Activated CD4-positive, alpha-beta T cell treated with anti-CD3 and anti-CD28 coated beads for 1 hour (primary cell): ENCODE measurements around the gene CHGA.
A peak's percentile ranks its signal among the peaks of the same experiment; 100 is the strongest.

Experiments
- DNase-seq: peaks from one replicate; pipeline ENCODE4 v3.0.0-alpha.2; 2020

CHGA gene

DNA sequence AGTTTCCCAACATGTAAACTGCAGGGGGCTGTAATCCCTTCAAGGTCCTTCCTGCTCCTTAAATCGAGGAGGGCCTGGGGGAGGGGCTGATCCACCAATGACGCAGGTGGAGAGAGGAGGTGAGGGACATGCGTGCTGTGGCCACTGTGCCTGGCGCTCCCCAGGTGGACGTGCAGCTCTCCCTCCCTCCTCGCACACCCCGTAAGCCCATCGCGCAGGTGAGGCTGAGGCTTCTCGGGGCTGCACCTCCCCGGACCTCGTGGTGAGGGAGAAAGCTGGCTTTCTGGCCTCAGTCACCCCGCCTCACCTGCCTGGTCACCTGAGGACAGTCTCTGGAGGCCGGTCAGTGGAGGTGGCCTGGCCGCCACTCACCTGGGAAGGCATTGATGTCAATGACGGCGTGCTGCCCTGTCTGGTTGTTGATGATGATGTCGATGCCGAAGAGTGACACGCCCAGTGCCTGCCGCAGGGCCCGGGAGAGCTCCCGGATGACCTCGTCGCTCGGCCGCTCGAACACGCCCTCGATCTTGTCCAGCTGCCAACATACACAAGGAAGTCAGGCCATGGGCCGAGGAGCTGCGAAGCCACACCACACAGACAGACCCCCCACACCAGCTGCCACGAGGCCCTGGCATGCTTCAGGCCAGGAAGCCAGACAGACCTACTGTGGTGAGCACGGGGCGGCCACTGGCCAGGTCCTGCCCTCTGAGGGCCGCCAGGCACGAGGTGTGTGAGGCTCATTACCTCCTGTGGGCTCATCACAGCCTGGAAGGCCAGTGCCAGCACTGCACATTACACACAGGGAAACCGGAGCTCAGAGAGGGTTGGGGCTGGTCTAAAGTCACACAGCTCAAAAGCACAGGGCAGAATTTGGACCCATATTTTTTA is 23.3 kb downstream of the CHGA start:
- DNase-seq = no peak

DNA sequence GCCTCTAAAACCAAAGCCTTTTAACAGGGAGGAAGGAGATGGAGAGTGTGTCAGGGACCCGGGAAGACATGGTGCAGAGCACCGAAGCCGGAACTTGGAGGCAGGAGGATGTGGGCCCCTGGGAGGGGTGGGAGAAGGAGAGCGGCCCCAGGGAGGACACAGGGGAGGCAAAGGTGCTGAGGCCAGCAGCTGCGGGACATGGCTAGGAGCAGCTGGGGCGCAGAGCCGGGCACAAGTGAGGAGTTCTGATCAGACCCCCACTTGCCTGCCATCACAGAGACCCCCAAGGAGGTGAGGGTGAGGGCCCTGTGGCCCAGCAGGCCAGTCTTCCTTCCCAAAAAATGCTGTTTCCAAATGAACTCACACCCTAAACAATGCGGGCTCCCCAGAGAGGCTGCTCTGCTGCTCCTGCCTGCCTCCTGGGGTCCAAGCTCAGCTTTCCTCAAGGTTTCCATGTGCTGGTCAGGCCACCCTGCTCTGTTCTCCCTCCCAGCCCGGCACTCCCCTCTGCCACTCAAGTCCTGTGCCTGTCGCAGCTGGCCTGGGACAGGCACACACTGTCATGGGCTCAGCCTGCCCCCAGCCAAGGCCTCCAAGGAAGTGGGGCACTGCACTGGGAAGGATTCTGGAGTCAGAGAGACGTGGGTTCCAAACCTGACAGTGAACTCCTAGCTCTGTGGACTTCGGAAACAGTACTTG is 24.0 kb downstream of the CHGA start:
- DNase-seq = no peak

DNA sequence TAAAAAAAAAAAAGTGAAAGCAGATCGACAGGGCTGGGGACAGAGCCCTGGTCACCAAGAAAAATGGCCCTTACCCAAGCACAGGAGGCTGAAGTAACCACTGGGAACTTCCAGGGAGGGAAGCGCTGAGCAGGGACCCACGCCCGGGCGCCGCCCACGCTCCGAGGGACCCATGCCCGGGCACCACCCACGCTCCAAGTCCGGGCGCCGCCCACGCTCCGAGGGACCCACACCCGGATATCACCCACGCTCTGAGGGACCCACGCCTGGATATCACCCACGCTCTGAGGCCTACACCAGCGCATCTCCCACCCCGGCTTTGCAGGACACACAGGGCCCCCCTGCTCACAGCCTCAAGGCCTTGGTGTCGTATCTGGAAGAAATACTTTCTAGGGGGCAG is 25.7 kb downstream of the CHGA start:
- no peak for DNase-seq

DNA sequence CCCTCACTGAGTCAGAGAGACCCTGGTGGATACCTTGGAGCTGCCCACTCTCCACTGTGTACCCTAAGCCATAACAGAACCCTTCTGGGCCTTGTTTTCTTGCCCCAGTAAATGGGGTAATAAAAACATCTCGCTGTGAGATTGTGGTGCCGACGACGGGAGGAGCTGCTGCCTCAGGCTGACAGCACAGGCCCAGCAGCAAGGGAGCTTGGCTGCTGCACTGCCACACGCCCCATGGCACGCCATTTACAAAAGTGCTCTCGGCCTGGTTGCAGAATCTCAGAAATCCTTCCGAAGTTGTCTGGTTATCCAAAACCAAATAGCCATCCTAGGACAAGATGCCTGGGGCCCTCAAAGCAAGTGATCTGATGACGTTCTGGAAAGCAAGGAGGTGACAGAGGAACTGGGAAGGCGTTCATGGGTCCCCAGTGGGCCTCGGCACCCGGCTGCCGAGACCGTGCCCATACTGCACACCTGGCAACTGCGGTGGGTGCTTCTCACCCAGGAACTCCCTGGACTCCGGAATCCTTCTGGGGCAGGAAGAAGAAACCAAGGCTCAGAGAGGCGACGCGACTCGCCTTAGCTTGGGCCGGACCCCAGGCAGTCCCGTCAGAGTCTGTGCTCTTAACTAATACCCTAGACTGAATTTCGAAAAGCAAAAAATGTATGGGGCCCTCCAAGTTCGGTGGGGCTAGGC is 26.7 kb downstream of the CHGA start:
- DNase-seq = no peak

DNA sequence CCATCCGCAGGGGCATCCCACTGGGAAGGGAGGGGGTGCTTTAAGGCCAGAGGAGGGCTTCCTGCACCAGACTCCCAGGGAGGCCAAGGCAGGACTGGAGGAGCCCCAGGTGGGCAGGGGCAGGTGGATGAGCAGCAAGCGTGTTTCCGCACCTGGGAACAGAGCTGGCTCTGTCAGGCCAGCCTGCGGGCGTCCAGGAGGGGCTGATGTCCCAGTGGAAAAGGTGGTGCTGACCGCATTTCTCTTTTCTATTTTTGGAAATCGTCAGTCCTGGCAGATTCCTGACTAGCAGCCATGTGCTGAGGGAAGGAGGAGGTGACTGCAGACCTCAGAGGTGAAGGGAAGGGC is 27.2 kb downstream of the CHGA start:
- DNase-seq = no peak

DNA sequence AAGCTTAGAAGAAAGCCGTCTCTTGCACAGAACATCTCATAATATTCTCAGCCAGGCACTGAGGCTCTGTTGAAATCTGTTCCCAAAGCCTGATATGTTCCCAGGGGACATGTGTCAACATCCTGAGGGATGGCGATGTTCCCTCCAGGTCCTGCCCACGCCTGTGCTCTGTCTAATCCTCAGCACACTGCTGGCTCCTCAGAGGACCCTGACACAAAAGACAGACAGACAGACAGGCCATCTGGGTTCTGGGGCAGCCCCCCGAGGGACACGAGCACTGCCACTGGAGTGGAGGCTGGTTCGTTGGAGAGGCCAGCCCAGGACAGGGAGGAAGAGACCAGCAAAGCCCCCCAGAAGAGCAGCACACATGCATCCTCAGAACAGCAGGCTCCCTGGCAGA is 27.8 kb downstream of the CHGA start:
- DNase-seq = no peak

DNA sequence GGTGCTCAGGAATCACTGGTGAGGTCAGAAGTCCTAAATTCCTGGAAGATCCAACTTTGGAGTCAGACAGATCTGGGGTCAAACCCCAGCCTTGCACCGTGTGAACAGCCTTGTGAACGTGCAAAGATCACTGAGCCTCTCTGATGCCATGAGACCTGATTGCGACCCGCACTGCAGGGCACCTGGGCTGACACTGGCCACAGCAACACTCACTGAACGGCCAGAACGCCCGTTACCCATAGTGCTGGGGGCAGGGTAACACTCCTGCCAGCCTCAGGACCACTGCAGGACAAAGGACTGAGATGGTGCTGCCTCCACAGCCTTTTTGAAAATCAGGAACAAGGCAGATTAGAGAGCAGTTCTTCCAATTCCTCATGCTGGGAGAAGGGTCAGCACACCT is 28.3 kb downstream of the CHGA start:
- no peak for DNase-seq

DNA sequence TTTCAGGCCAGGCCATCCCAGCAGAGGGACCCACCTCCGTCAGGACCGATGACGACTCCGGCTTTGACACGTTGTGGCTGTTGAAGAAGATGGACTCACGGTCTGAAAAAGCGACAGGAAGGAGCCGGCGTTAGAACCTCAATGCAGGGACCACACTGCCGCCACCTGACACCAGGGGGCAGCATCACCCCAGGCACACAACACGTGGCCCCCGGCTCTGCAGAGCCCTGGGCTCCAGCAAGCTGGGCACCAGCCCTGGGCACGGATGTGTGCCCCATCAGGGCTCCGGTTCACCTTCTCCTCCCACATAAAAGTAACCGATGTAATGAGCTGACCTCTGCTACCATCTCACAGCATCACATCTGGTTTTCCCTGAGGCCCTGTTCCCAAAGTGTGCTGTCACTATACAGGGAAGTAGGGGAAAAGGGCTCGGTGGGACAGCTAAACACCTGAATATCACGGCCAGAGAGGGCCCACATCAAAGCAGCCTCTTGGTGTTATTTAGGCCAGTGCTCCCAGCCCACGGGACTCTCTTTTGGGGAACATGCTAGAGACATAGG is 29.0 kb downstream of the CHGA start:
- DNase-seq = peak; percentile 65

DNA sequence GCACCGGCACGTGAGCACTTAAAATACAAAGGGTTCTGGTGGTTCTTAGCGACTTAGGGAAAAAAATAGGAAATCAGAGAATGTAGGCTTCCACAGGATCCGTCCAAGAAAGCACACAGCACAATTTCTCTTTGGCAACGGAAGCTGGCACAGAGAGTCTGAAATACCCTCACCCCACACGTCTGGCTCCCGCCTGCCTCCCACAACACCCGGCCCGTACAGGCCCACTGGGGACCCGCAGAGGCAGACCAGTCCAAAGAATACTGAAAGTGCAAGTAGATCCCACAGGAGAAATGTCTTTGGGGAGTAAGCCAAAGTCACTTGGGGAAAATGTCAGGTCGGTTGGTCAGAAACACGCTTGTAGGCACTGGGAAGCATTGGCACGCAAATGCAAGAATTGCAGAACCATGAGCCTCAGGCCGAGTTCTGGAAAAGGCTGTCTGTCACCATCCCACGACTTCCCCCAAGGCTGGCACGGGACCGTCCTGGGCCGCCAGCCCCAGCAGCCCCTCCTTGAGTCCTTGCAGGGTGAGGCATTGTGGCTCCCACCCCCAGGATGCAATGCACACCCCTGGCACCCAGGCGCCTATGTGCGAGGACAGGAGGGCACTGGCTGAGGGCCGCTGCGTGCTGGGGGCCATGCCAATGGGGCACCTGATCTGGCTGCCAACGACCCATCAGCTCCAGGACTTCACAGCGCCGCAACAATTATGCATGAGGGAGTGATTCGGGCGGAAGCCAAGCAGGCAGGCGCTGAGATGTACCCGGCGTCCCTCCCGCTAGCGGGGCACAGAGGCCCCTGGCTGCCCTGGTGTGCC is 29.7 kb downstream of the CHGA start:
- no peak for DNase-seq

DNA sequence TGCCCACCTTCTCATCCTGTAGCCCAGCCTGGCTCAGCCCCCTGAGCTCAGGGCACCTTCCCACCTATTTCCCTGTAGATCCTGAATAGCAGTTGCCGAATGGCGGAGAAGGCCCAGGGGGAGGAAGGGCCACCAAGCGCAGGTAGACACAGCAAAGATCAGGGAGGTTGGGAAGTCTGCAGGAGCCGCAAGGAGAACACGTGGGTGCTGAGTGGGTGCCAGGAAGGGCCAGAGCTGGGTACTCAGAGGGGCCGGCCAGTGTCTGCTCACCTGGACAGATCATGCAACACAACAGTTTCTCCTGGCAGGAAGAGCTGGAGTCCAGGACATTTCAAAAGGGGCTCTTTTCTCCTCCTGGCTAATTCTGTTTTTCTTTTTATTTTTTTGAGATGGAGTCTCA is 30.6 kb downstream of the CHGA start:
- DNase-seq = no peak

DNA sequence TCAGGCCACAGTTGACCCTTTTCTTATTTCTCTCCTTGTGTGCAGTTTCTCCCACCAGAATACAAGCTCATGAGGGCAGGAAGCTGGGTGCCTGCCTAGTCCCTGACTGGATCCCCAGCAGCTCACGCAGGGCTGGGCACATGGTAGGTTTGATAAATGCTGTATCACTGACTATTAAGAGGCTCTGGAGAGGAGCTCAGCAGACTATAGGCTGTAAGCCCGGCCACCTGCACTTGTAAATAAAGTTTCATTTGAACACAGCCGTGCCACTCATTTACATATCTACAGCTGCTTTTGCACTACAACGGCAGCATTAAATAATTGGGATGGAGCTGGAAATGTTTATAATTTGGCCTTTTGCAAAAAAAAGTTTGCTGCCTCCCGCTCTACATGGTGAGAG is 32.0 kb downstream of the CHGA start:
- no peak for DNase-seq

DNA sequence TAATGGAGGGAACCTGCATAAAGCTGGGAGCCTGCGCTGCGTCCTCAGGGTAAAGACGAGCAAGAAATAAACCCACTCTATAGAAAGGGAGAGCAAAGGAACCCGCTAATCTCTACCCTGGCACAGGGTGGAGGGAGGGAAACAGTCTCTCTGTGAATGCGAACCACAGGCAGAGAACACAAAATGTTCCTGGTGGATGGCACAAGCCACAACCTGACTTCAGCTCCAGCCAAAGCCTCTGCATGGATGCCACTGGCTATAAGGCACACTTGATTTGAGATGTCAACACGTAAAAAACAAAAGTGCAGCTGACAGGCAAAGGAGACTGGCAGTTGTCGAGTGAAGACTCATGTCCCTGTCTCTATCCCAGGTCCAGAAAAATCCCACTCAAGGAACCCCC is 32.4 kb downstream of the CHGA start:
- DNase-seq = no peak

DNA sequence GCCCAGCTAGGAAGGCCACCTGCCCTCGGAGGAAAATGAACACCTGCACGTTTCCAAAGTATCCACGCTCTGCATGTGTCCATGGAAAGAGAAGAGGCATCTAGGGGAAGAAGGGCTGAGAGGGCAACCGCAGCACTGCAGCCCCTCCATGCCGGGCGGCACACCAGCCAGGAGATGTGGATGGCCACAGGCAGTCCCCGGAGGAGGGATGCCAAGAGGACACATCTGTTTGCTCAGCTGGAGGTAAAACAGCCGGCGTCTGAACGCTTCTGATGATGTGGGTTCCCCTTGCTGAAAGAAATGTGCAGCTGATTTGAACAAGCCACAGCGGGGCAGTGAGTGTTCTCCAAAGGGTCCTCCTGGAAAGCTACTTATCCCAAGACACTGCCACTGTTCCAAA is 34.0 kb downstream of the CHGA start:
- DNase-seq = no peak

DNA sequence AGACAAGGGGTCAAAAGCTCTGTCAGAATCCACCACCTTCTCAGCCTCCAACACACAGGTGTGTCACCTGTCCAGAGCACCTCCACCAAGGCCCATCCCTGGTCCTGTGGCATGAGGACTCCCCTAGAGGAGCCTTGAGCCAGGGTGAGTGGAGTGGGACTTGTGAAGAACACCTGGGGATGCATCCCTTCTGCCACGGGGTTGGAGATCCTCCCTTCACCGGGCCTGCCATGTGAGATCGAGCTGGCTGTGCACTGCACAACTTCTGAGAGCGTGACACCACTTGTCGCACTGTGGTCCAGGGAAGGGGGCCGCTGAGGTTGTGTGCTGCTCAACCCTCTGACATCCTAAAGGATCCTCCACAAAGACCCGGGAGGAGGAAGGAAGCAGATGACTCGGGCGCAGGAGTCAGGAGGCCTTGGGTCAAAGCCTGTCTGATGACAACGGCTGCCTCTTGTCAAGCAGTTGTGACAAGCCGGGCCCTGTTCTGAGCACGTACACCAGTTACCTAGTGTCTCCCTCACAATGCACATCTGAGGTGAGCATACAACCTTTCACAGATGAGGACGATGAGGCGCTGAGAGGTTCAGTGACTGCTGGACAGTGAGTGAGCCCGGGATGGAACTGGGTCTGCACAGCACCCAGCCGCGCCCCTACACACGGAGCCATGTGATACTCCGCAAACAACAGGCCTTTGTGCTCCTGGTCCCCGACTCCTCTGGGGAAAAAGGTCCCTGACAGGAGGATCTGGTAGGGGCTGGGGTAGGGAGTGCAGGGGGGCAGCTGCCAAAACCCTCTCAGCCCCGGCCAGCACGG is 35.6 kb downstream of the CHGA start:
- DNase-seq = no peak

DNA sequence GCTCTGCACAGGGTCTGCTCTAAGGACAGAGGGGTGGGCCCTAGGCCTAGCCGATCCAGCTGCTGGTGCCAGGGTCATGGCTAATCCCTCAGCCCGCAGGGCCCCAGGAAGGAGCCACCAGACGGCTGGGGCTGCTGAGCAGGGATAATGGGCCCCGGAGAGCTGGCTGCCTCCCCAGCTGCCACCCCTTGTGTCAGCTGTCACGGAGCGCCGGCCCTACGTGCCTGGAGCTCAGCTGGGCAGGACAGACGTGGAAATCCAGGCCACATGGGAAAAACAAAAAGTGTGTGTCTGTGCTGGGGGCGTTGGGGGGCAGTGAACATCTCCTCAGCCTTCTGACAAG is 36.2 kb downstream of the CHGA start:
- no peak for DNase-seq

DNA sequence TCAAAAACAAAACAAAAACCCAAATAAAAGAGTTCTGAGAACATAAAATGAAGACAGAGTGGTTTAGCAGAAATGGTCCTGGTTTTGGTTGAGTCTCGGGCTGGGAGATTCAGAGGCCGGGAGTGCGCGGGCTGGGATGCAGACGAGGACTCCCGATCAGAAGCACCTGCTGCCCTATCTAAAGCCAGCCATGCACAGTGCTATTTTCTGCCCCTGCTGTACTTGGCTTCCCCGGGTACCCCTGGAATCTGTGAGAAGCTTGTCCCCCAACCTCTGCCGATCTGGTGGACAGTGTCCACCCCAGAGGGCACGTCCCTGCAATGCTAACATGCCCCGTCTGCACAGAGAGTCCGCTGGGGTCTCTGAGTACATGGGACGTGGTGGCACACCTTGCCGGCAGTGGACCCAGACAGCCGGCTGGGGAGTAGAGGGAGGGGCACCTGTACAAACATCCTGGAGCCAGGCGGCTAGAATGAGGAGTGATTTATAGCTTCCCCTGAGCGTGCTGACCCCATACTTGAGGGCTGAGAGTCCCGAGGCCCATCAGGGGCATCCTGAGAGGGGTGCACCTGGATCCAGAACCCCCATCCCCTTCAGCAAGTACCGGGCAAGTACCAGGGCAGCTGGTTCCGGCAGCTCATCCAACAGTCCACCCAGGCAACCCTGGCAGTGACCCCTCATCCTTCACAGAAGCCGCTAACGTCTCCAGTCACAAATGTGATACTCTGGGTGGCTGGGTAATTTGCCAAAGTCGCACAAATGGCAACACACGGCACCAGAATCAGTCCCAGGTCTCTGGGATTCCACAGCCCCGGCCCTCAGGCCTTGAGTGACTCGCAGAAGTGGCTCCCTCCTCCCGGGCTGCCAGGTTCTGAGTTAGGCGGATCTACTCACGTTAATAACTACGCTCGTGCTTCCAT is 37.1 kb downstream of the CHGA start:
- DNase-seq = no peak

DNA sequence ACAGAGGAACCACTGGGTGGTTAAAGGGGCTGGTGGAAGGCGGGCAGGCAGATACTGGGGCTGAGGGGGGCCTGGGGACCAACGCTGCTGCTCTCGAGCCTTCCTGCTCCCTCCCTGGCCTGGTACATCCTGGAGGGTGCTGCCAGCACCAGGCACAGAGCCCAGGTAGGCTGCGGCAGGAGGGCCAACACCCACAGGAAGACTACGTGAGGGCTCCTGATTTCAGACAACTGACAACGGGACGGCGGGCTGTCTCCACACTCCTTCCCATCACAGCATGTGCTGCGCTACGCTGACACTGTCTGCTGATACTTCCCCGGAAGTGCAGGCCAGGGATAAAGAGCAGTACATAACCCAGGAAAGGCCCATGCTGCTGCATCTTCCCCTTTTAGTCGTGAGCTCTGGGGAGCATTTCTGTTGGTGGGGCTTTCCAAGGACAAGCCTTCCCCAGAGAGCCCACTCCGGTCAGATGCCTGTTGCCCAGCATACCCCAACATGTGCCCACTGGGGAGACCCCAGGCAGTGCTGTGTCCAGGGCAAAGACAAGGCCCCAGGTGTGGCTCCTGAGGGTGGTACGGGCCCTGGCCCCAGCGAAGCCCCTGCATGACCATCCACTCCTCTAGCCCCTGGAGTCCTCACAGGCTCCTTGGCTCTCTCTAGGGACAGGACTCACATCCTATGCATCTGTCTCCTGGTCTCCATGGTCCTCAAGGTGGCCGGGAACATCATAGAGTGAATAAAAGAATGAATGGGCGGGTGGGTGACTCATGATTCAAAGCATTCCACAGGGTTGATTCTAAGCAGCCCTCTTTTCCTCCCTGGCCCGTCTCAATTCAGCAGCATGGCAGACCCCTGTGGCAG is 38.0 kb downstream of the CHGA start:
- no peak for DNase-seq

DNA sequence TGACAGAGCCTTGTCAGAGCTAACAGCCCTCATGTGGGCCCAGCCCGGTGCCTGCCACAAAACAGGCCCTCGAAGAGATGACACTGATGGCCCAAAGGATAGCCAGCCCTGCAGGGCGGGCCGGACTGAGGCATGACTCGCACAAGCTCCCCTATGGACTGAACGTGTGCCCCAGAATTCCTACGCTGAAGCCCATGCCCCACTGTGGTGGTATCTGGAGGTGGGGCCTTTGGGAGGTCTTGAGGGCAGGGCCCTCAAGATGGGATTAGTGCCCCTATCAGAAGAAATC is 38.6 kb downstream of the CHGA start:
- no peak for DNase-seq

DNA sequence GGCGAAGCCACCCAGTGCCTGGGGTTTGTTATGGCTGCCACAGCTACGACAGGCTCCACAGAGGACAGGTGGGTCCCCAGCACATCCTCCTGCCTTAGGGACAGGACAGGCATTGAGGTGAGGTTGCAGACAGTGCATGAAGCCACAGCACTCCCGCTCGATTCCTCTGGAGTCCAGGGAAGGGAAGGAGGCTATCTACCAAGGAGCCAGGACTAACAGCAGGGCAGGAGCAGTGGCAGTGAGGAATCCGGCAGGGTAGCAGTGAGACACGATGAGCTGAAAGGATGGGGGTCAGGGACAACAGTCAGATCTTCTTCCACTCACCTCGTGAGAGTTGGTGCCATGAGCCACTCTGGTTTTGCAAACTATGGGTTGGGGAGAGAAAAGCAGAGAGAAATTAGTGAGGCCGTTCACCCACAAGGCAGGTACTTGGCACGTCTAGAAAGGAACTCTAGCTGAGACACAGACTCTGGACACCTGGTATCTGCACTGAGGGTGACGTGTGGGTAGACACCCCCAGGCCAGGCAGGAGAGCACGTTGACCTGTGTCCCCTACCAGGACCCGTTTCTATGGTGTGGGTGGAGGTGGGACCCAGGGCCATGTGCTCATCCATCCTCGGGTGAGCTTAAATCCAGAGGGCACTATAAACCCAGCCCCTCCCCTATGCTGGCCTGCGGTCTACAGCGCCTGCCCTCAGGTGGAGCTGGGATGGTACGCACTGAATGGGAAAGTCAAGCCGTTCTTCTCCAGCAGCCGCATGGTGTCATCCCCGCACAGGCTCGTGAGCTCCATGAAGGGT is 39.3 kb downstream of the CHGA start:
- no peak for DNase-seq

DNA sequence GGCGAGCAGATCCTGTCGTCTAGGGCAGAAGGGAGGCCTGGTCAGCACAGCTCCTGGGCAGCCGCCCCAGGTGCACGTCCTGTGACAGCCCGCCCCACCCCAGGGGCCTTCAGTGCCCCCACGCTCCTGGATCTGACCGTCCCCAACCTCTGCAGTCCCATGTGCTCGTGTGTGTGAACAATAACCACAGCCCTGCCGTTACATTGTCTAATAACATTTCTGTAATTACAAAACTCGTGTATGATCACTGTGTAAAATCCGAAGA is 39.8 kb downstream of the CHGA start:
- no peak for DNase-seq
